HK-2 (cell line): ENCODE measurements around the gene PRDX3.

Source experiments
- DNase-seq: peaks from one replicate; pipeline ENCODE4 v3.0.0-alpha.2; 2018; ENCODE audit not compliant: unreplicated experiment

PRDX3 gene

DNA sequence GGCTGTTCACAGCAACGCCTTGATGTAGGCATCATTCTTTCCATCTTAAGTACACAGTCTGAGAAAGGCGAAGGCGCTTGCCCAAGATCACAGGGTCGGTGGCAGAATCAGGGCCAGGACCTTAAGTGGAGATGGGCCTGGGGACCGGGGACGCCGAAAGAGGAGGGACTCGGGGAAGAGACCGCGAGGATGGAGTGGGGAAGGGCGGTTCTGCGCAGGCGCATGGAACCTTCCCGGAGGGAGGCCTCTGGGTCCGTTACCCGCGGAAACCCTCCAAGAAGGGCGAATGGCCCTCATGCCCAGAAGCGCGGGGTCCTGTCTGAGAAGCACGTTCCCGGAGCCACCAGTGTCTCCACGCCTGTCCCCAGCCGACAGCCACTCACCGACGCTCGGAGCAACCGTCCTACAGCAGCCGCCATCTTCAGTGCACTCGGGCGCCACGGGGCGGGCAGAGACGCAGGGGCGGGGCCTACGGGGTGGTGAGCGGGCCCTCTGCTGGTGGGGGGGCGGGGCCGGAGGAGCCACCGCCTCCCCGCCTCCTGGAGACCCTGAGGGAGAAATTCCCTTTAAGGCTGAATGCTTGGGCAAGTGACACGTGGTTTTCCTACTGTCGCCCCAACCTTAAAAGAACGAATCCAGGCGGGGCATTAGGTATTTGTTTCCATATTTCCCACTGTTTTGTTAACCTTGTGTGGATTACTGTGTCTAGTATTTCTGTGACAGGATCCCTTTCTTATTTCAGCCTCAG lies at the start of gene PRDX3:
TSS of gene PRDX3 (minus strand) at position 441 of the 748 bp plus-strand sequence. CDS start at position 419, 22 bp downstream.
- DNase-seq: peak; percentile 97

DNA sequence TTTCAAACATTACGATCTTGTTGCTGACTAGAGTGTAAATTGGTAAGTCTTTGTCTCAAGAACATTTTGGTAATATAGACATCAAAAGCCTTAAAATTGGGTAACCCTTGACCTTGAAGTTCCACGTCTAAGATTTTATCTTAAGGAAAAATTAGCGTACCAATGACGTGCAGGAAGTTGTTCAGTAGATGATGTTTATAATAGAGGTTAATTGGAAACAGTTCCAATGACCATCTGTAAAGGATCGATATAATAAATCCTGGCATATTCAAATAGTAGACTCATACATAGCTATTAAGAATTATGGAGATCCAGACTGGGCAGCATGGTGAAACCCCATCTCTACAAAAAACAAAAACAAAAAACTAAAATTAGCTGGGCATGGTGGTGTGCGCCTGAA lies 49.2 kb upstream of the PRDX3 start:
- no peak for DNase-seq

DNA sequence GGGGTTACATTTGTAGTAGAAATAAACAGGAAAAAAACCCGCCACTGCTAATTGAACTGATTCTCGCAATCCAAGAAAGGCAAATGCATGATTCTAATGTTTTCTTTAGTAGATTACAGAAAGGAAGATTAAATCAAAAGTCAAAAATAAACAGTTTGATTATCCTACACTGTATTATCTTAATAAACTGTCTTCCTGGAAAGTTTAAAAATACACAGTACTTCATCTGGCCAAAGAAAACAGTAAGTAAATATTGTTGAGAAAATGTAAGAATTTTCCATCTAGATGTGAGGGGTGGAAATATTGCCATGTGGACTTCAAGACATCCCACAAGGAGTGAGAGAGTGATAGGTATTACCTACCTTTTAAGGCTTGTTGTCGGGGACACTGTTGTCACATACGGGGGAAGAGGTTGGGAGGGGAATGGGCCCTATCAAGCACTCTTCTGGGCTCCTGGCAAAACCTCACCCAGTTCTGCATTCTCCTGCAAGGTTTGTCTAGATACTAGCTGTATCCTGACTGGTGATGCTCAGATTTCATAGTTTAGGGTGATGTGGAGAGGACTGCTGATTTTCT lies 46.6 kb upstream of the PRDX3 start:
- no peak for DNase-seq

DNA sequence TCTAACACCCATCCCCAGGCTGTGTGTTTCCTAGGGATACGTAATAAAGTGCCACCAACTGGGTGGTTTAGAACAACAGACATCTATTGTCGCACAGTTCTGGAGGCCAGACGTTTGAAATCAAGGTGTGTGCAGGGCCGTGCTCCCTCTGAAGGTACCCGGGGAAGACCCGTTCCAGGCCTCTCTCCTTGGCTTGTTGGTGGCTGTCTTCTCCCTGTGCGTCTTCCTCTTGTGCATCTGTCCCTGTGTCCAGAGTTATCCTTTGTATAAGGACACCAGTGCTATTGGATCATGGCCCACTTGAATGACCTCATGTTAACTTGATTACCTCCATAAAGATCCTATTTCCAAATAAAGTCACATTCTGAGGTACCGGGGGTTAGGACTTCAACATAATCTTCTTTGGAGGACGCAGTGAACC lies 44.4 kb upstream of the PRDX3 start:
- no peak for DNase-seq

DNA sequence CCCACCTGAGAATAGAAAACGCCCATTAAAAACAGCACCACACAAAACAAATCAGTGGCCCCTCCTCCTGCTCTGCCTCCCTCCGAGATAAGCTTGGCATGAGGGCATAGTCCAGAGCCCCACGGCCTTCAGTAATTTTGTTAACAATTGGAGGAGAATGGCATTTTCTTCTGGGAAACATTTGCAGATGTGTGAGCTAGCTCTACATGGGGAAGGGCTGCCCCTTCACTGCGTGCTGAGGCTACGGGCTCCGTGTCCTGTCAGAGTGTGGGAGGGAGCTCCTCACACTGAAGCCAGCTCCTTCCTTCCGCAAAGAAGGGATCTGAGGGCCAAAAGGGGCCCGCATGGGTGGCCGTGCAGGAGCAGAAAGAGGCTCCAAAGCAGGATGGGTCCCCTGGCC lies 43.9 kb upstream of the PRDX3 start:
- DNase-seq: no peak

DNA sequence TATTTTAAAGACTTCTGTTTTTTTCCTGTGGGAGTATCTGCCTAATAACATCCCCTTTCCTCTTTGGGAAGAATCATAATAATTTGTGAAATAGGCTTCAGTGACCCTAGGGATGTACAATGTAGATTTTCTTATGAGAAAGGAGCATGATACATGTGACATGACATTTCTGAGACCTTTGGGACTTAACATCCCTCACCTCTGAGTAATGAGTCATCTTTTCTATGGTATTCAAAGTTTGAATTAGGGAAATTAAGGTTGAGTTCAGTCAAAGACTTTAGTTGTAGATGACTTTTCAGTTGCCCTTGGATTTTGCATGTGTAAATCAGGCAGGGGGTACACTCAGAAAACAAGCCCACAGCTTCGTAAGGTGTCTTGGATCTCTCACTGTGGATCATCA lies 43.1 kb upstream of the PRDX3 start:
- no peak for DNase-seq

DNA sequence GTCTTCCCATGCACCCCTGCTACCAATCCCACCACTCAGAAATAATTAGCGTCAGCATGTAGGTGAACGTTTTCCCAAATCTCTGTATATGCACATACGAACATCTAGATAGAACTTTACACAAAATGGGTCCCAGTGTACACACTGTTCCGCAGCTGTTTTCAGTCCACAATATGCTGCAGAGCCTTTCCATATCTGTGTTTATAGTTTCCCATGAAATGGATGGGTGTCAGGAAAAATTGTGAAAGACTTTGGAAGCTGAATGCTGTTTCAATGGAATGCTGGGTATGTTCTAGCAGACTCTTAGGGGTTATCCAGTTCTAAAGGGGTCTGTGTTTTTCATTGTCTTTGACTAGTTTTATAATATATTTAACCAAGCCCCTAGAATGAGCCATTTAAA lies 42.6 kb upstream of the PRDX3 start:
- no peak for DNase-seq

DNA sequence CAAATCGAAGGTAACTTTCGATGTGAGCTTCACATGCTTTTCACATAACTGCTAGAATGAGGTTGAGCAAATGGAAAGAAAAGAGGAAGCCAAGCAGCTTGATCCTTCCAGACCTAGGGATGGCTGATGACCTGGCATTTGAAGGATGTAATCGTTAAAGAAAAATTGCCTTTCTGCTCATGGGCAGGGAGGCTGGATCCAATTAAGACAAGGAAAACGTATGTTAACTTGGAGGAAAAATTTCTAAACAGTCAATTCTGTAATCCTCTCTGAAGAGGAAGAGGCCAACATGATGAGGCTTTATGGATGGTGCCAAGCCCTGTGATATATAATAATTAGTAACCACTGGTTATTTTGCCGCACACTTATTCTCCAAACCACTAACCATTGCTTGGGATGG lies 41.3 kb upstream of the PRDX3 start:
- no peak for DNase-seq

DNA sequence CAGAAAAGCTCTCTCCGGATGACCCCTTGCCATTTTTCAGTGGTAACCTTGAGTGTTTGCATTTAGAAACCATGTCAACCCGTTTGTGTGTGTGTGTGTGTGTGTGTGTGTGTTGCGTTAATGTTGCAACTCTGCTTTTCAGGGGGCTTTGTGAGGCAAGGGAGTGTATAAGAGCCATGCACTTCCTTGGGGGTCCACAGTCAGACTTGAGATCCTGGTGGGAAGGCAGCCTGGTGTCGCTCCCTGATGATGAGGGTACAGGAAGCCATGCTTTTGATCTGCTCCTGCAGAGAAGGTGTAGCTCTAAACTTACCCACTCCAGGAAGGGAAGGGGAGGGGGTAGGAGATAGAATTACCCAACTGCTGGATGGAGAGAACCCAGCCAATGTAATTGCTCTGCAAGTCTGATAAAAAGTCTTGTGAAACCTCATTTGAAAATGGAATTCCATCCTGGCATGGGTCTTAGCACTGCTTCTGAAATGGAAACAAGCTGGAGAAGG lies 39.4 kb upstream of the PRDX3 start:
- no peak for DNase-seq

DNA sequence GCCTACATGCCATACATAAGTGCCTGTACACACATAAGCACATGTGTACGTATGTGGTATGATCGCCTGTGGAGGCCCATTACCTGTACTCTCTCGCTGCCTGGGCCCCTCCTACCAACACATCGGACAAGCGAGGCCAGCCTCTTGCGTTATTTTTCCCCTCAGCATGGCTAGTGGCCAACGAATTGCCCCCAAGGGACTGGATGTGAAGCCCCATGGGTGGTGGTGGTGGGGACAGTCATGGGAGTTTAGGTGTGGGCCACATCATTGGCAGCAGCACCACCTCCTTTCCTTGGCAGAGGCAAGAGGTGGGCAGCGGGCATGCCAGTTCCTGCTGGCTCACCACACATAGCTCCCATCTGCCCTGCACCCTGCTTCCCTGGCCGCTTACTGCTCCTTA lies 38.8 kb upstream of the PRDX3 start:
- no peak for DNase-seq

DNA sequence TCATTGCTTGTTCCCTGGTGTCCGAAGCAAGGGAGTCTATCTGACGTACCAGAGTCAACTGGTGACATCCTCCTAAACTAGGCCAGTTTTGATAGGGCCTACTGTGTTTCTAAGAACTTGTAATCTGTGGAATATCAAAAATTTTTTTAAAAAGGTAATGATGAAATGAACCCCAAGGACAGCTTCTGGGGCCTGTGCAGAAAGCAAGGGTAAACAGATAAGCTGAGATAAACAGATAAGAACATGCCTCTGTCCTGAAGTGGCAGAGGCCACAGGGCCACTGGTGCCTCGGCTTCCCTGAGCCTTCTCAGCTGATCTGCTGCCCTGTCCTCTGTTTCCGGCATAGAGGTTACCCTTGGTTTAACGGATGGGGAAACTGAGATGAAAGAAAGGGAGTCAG lies 37.5 kb upstream of the PRDX3 start:
- no peak for DNase-seq

DNA sequence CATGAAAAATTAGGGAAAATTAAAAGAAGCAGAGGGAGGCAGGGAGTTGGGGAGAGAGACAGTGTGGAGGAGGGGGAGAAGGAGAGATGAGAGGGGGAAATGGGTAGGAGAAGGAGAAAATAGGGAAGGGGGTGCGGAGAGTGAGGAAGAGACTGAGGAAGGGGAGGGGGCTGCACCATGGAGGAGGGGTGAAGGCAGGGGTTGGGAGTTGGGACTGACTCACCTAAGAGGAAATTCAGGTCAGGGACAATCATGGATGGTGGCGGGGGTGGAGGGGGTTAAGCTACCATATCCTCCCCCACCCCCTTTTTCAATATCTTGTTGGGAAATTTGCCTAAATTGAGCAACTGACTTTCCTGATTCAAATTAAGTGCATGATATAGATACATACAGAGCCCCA lies 36.8 kb upstream of the PRDX3 start:
- no peak for DNase-seq

DNA sequence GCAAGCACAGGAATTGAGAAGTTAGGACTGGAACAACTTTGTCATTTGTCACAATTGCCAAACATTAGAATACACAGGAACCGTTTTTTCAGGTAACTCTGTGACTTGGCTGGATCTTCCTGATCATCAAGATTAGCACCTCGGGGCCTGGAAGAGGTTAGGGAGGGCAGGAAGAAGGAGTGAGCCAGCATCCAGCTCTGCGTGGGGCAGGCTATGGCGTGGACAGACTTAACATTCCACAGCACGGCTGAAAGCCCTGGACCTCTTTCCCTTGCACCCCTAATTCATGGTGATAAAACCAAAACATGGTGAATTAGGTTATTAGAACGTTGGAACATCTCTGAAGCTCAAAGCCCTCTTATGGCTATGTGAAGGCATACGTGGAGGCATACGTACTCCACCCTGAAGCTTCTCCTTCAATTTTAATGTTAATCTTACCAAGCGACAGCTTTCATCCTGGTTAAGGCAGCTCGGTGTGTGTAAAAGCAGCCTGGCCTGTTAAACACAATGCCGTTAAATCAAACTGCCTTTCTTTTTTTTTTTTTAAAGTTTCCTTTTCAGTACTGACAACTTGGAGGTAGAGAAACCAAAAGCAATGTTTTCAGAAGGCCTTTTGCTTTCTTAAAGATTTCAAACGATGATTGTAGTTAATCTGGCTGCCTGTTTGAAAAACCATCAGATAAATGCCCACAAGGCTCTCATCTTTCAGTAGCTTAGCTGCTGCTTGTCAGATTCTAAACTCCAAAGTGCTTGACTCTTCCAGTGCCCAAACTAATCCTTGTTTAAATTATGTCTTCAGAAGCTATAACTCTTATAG lies 33.2 kb upstream of the PRDX3 start:
- DNase-seq: no peak

DNA sequence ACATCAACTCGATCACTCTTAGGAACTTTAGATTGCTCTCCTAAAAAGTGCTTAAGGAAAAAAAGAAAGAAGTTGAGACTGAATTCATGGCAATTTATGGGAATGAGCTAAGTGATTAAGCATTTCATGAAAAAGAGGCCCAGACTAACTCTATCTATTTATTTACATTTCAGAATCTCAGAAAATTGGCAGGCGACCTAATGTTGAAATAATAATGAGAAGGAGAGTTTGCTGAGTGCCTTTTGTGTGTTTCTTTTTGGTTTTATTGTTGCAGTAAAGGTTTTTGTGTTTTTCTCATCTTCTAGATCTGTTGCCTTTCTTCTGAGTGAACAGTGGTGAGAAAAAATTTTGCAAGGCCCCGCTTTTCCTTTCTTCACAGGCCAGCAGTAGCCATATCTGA lies 32.6 kb upstream of the PRDX3 start:
- no peak for DNase-seq

DNA sequence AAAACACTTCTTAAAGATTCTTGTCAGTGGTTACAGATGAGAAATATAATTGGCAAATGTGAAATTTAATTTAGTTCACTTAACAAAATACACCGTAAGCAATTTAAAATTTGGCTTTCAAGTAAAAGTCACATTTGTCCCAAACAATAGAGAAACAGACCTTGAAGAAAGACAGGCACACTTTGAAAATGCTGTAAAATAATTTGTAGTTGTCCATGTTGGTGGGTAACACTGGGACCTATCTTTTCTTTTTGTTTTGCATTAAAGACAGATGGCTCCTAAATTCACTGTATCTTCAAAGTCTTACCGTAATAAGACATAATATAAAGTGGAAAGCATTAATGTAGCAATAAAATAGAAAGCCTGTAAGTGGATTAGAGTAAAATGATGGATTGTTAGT lies 32.0 kb upstream of the PRDX3 start:
- DNase-seq: no peak

DNA sequence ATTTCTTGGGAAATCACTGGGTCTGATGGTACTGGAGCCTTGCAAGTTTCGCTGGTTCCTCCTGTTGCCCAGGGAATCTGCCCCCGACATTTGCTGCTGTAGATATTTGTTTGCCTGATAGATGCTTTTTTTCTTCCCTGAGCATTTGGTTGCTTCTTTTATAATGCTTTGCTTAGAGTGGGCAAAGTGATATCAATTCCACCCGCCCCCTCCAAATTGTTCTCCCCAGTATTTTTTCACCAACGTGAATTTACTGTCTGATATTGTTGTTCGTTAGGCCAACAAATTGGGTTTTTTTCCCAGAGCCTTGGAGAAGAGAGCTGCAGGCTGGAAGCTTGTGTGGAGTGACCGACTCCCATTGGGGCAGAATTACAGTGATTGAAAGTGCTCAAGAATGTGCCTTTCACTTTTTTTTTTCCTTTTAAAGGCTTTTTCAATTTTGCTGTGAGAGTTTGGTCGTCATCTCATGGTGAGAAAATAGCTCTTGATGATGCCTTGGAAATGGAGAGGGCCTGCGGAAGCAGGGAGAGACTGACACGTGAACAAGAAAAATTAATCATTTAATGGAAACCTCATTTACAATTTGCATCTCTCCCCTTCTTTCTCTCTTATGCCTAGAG lies 31.2 kb upstream of the PRDX3 start:
- no peak for DNase-seq

DNA sequence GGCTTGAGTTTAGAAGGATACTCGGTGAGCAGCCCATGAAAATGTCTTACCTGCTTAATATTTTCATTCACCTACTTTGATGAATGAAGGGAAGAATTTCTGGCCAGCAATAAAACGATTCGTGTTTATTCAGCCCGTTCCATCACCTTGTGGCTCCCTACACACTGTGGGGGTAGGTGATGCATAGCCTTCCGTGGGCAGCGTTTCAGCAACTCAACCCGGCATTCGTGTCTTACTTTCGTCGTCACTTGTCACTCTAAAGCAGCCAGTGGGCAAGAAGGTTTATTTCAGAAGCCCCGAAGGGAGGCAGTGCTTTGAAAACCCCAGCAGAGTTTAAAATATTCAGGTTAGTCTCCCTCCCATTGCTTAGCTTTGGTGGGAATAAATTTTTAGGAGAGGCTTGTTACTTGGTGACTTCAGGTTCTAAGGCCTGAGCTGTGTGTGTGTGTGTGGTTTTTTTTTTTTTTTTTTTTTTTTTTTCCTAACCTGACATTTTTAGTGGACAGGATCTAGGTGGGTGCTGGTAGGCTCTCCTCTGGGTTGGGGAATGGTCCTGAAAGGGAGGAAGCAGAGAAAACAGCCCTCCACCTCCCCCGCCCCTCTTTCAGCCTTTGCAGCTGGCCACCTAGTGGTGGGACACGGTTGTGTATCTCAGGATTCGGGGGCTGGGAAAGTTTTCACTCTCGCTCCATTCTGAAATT lies 30.6 kb upstream of the PRDX3 start:
- DNase-seq: peak; percentile 44

DNA sequence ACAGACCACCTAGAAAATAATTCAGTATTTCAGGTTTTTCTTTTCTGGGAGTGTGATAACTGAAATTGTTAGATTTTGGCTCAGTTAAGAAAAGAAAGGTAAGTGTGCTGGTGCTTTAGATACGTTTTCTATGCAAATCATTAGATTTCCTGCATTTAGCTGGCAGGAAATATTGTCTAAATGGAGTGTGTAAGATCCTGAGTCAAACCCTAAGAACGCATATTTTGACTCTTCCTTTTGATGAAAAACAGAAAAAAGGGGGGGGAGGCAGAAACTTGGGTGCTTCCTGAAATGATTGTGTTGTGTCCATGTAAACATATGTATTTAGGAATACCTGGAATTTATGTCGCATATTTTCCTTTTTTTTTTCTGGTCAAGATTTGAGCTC lies 29.9 kb upstream of the PRDX3 start:
- DNase-seq: no peak

DNA sequence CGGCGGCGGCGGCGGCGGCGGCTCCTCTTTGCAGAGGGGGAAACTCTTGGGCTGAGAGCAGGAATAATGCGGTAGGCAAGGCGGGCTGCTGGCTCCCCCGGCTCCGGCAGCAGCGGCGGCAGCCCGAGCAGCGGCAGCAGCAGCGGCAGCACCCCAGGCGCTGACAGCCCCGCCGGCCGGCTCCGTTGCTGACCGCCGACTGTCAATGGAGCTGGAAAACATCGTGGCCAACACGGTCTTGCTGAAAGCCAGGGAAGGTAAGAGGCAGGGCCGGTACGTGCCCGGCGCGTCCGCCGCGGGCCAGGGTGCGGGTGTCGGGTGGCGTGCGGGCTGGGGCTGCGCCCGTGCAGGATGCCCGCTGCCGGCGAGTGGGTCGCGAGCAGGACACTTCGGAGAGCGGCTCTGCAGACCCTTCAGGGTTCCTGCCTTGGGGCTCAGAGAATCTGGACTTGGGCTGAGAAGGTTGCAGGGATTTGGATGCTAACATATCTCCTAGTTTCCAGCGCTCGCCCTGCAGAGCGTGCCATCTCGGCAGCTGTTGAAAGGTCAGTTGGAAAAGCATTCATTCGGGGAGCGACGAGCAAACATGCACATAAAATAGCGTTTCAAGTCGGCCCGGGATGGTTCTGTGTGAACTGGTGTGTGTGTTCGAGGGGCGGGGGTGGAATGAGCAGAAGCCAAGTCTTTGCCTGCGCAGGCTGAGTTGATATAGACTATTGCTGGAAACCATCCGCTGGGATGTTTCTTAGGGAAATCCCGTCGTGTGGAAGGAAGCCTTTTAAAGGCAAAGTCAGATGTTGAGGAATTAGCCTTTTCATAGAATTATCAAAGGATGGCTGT lies 29.3 kb upstream of the PRDX3 start:
- DNase-seq: peak; percentile 40

DNA sequence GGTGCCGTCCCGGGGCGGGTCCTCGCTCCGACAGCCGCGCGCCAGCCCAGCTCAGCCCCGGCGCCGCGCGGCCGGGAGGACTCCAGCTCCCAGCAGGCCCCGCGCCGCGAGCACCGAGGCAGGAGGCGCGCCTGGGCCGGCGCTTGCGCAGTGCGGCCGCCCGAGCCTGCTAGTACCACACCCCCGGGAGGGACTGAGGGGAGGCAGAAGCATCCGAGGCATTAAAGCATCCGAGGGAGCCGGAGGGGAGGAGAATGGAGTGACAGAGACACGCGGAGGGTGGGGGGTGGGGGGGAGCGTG lies 28.7 kb upstream of the PRDX3 start, which contains the start of gene GRK5:
TSS of gene GRK5 (plus strand) at position 206 of the 301 bp plus-strand sequence. CDS start 347 bp downstream, outside the sequence.
- DNase-seq: peak; percentile 95
